ENCODE results near the gene MCC.

Gene MCC

GRCh38 chr5:113038136-113038535, 450.1 kb downstream of the MCC start:
- TF ChIP-seq ZNF274 (IDR thresholded peaks at IDR 0.05; ENCODE audit: low read depth, low read length) (no peak), SUZ12 (IDR thresholded peaks at IDR 0.05; ENCODE audit: extremely low read depth, insufficient read depth, insufficient read length) (no peak), YY1 (IDR thresholded peaks at IDR 0.05; ENCODE audit: insufficient read depth, insufficient read length) (no peak)
- no peak for DNase-seq (ENCODE audit: low read depth, low spot score)
- no peak overlapping the region for H3K9ac ChIP-seq (ENCODE audit: insufficient read length, low read depth)

GRCh38 chr5:113036826-113037225, 451.4 kb downstream of the MCC start:
- H3K4me1 ChIP-seq (ENCODE audit: insufficient read depth, insufficient read length) = peaks cover 4% of the 10 kb centered on the region
- H3K4me3 ChIP-seq (ENCODE audit: insufficient read length, low read depth) = no peak overlapping the region
- H3K27me3 ChIP-seq (ENCODE audit: insufficient read depth, insufficient read length) = no peaks in the 10 kb centered on the region
- no peak overlapping the region for H3K9ac ChIP-seq (ENCODE audit: insufficient read length, low read depth)
- no peak for TF ChIP-seq YY1 (IDR thresholded peaks at IDR 0.05; ENCODE audit: insufficient read depth, insufficient read length)
- no peak for TF ChIP-seq SUZ12 (IDR thresholded peaks at IDR 0.05; ENCODE audit: extremely low read depth, insufficient read depth, insufficient read length)
- no peak for TF ChIP-seq ZNF274 (IDR thresholded peaks at IDR 0.05; ENCODE audit: low read depth, low read length)
- H3K9me3 ChIP-seq (ENCODE audit: insufficient read depth, low read length) = no peaks in the 10 kb centered on the region
- no peak for DNase-seq (ENCODE audit: low read depth, low spot score)
- peaks cover 14% of the 10 kb centered on the region for H3K36me3 ChIP-seq (ENCODE audit: insufficient read depth, insufficient read length, low read length)

More at GRCh38 chr5:113038136-113038535, 450.1 kb downstream of the MCC start:
- Histone ChIP-seq H3K4me1 (ENCODE audit: insufficient read depth, insufficient read length) (peaks cover 4% of the 10 kb centered on the region), H3K36me3 (ENCODE audit: insufficient read depth, insufficient read length, low read length) (peaks cover 14% of the 10 kb centered on the region), H3K27me3 (ENCODE audit: insufficient read depth, insufficient read length) (no peaks in the 10 kb centered on the region), H3K9me3 (ENCODE audit: insufficient read depth, low read length) (no peaks in the 10 kb centered on the region), H3K4me3 (ENCODE audit: insufficient read length, low read depth) (no peak overlapping the region)

- Histone ChIP-seq H3K27me3 (ENCODE audit: insufficient read depth, insufficient read length) (no peaks in the 10 kb centered on the region), H3K36me3 (ENCODE audit: insufficient read depth, insufficient read length, low read length) (peaks cover 14% of the 10 kb centered on the region), H3K9me3 (ENCODE audit: insufficient read depth, low read length) (no peaks in the 10 kb centered on the region), H3K4me1 (ENCODE audit: insufficient read depth, insufficient read length) (peaks cover 4% of the 10 kb centered on the region), H3K9ac (ENCODE audit: insufficient read length, low read depth) (no peak overlapping the region), H3K4me3 (ENCODE audit: insufficient read length, low read depth) (no peak overlapping the region)
- no peak for DNase-seq (ENCODE audit: low read depth, low spot score)
- TF ChIP-seq SUZ12 (IDR thresholded peaks at IDR 0.05; ENCODE audit: extremely low read depth, insufficient read depth, insufficient read length) (no peak), YY1 (IDR thresholded peaks at IDR 0.05; ENCODE audit: insufficient read depth, insufficient read length) (no peak), ZNF274 (IDR thresholded peaks at IDR 0.05; ENCODE audit: low read depth, low read length) (no peak)
Observed at GRCh38 chr5:113036321-113036720, 451.9 kb downstream of the MCC start.

GRCh38 chr5:113035096-113035495, 453.2 kb downstream of the MCC start:
- Histone ChIP-seq H3K27me3 (ENCODE audit: insufficient read depth, insufficient read length) (no peaks in the 10 kb centered on the region), H3K4me1 (ENCODE audit: insufficient read depth, insufficient read length) (peaks cover 4% of the 10 kb centered on the region), H3K9ac (ENCODE audit: insufficient read length, low read depth) (no peak overlapping the region), H3K36me3 (ENCODE audit: insufficient read depth, insufficient read length, low read length) (peaks cover 12% of the 10 kb centered on the region), H3K9me3 (ENCODE audit: insufficient read depth, low read length) (no peaks in the 10 kb centered on the region), H3K4me3 (ENCODE audit: insufficient read length, low read depth) (no peak overlapping the region)
- no peak for DNase-seq (ENCODE audit: low read depth, low spot score)
- TF ChIP-seq YY1 (IDR thresholded peaks at IDR 0.05; ENCODE audit: insufficient read depth, insufficient read length) (no peak), ZNF274 (IDR thresholded peaks at IDR 0.05; ENCODE audit: low read depth, low read length) (no peak), SUZ12 (IDR thresholded peaks at IDR 0.05; ENCODE audit: extremely low read depth, insufficient read depth, insufficient read length) (no peak)

- H3K9me3 ChIP-seq (ENCODE audit: insufficient read depth, low read length) = no peaks in the 10 kb centered on the region; the same call in 1 of the 2 replicates
- peaks cover 4% of the 10 kb centered on the region for H3K4me1 ChIP-seq (ENCODE audit: insufficient read depth, insufficient read length)
- no peak for DNase-seq (ENCODE audit: low read depth, low spot score)
- H3K36me3 ChIP-seq (ENCODE audit: insufficient read depth, insufficient read length, low read length) = peaks cover 10% of the 10 kb centered on the region
- no peak for TF ChIP-seq YY1 (IDR thresholded peaks at IDR 0.05; ENCODE audit: insufficient read depth, insufficient read length)
- TF ChIP-seq ZNF274 (IDR thresholded peaks at IDR 0.05; ENCODE audit: low read depth, low read length) = no peak
- no peak for TF ChIP-seq SUZ12 (IDR thresholded peaks at IDR 0.05; ENCODE audit: extremely low read depth, insufficient read depth, insufficient read length)
- no peaks in the 10 kb centered on the region for H3K27me3 ChIP-seq (ENCODE audit: insufficient read depth, insufficient read length)
- H3K9ac ChIP-seq (ENCODE audit: insufficient read length, low read depth) = no peak overlapping the region
- H3K4me3 ChIP-seq (ENCODE audit: insufficient read length, low read depth) = no peak overlapping the region
Observed at GRCh38 chr5:113034182-113034773, 454.0 kb downstream of the MCC start.

- no peaks in the 10 kb centered on the region; the same call in 1 of the 2 replicates for H3K9me3 ChIP-seq (ENCODE audit: insufficient read depth, low read length)
- no peak overlapping the region for H3K9ac ChIP-seq (ENCODE audit: insufficient read length, low read depth)
- peaks cover 4% of the 10 kb centered on the region for H3K4me1 ChIP-seq (ENCODE audit: insufficient read depth, insufficient read length)
- no peaks in the 10 kb centered on the region for H3K27me3 ChIP-seq (ENCODE audit: insufficient read depth, insufficient read length)
- DNase-seq (ENCODE audit: low read depth, low spot score) = no peak
- H3K4me3 ChIP-seq (ENCODE audit: insufficient read length, low read depth) = no peak overlapping the region
- TF ChIP-seq YY1 (IDR thresholded peaks at IDR 0.05; ENCODE audit: insufficient read depth, insufficient read length) (no peak), SUZ12 (IDR thresholded peaks at IDR 0.05; ENCODE audit: extremely low read depth, insufficient read depth, insufficient read length) (no peak), ZNF274 (IDR thresholded peaks at IDR 0.05; ENCODE audit: low read depth, low read length) (no peak)
- peaks cover 30% of the 10 kb centered on the region for H3K36me3 ChIP-seq (ENCODE audit: insufficient read depth, insufficient read length, low read length)
Observed at GRCh38 chr5:113031557-113031956, 456.7 kb downstream of the MCC start.

GRCh38 chr5:113031104-113031503, 457.1 kb downstream of the MCC start:
- no peak for DNase-seq (ENCODE audit: low read depth, low spot score)

More at GRCh38 chr5:113031104-113031503, 457.1 kb downstream of the MCC start:
- Histone ChIP-seq H3K9me3 (ENCODE audit: insufficient read depth, low read length) (no peaks in the 10 kb centered on the region; the same call in 1 of the 2 replicates), H3K36me3 (ENCODE audit: insufficient read depth, insufficient read length, low read length) (peaks cover 34% of the 10 kb centered on the region), H3K4me3 (ENCODE audit: insufficient read length, low read depth) (no peak overlapping the region), H3K4me1 (ENCODE audit: insufficient read depth, insufficient read length) (peaks cover under 1% of the 10 kb centered on the region), H3K27me3 (ENCODE audit: insufficient read depth, insufficient read length) (no peaks in the 10 kb centered on the region), H3K9ac (ENCODE audit: insufficient read length, low read depth) (no peak overlapping the region)
- no peak for TF ChIP-seq ZNF274 (IDR thresholded peaks at IDR 0.05; ENCODE audit: low read depth, low read length)
- TF ChIP-seq YY1 (IDR thresholded peaks at IDR 0.05; ENCODE audit: insufficient read depth, insufficient read length) = no peak
- no peak for TF ChIP-seq SUZ12 (IDR thresholded peaks at IDR 0.05; ENCODE audit: extremely low read depth, insufficient read depth, insufficient read length)
